ENCODE results near the gene HDDC3. TPM values are rescaled to one million over a fixed set of nuclear protein-coding genes. Genes with fewer than 3 reads are reported as not detected.

HDDC3 gene
- total and polyA plus RNA-seq, 9 of the 15 experiments (the other 6 are each of a cell fraction or from before 2014, with no cell fraction given) = 14.9 to 55.8 (median 36.9) TPM

DNA sequence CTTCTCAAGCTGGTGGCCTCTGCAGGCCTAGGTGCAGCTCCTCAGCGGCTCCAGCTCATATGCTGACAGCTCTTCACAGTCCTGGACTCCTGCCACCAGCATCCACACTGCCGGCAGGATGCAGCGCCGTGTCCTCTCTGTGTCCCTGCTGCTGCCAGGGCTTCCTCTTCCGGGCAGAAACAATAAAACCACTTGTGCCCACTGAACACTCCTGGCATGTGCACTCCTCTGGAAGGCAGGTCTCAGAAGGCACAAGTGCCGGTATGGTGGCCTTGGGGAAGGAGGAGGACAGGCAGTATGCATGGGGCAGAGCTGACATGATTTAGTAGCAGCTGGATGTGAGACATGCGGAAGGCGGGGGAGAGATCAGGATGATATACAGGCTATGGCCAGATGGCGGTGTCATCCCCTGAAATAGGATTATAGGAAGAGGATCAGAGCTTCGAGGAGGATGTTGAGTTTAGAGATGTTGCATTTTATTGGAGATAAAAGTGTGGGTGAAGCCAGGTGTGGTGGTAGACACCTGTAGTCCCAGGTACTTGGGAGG is 36.7 kb downstream of the HDDC3 start (continued):
- TF ChIP-seq CREB3 (tag; conservative IDR thresholded peaks at IDR 0.05; ENCODE audit: low read depth) (no peak), STAT5B (CRISPR knock-in tag; IDR thresholded peaks at IDR 0.05) (no peak), NKRF (IDR thresholded peaks at IDR 0.05; ENCODE audit: borderline replicate concordance) (no peak), FOXP1 (CRISPR knock-in tag; IDR thresholded peaks at IDR 0.05) (no peak), CBX1 (IDR thresholded peaks at IDR 0.05; ENCODE audit: low read depth) (no peak), NR2C2 (CRISPR knock-in tag; IDR thresholded peaks at IDR 0.05) (no peak), NR2C2 (tag; IDR thresholded peaks at IDR 0.05) (no peak), CREB3L1 (IDR thresholded peaks at IDR 0.05; ENCODE audit: borderline replicate concordance, low read depth) (no peak), SLC30A9 (CRISPR knock-in tag; IDR thresholded peaks at IDR 0.05) (no peak), POU5F1 (IDR thresholded peaks at IDR 0.05; ENCODE audit: borderline replicate concordance, low read depth, low read length, partially characterized antibody) (no peak), HDAC8 (tag; IDR thresholded peaks at IDR 0.05) (no peak; the same call in 1 of the 2 replicates), EZH2 (IDR thresholded peaks at IDR 0.05; ENCODE audit: borderline replicate concordance, low read depth, low read length) (no peak), HNRNPL (IDR thresholded peaks at IDR 0.05; ENCODE audit: low read depth, low read length) (no peak), HNRNPH1 (optimal IDR thresholded peaks at IDR 0.05; ENCODE audit: low read depth, low read length) (no peak), ZNF184 (CRISPR knock-in tag; IDR thresholded peaks at IDR 0.05) (no peak), FOXA3 (CRISPR knock-in tag; conservative IDR thresholded peaks at IDR 0.05 in 1 of 2, IDR thresholded peaks at IDR 0.05 in 1 of 2) (no peak)
- TF ChIP-seq, protein P1, sequence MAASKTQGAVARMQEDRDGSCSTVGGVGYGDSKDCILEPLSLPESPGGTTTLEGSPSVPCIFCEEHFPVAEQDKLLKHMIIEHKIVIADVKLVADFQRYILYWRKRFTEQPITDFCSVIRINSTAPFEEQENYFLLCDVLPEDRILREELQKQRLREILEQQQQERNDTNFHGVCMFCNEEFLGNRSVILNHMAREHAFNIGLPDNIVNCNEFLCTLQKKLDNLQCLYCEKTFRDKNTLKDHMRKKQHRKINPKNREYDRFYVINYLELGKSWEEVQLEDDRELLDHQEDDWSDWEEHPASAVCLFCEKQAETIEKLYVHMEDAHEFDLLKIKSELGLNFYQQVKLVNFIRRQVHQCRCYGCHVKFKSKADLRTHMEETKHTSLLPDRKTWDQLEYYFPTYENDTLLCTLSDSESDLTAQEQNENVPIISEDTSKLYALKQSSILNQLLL (CRISPR knock-in tag; IDR thresholded peaks at IDR 0.05; ENCODE audit: borderline replicate concordance) = no peak
- TF ChIP-seq, protein P2, sequence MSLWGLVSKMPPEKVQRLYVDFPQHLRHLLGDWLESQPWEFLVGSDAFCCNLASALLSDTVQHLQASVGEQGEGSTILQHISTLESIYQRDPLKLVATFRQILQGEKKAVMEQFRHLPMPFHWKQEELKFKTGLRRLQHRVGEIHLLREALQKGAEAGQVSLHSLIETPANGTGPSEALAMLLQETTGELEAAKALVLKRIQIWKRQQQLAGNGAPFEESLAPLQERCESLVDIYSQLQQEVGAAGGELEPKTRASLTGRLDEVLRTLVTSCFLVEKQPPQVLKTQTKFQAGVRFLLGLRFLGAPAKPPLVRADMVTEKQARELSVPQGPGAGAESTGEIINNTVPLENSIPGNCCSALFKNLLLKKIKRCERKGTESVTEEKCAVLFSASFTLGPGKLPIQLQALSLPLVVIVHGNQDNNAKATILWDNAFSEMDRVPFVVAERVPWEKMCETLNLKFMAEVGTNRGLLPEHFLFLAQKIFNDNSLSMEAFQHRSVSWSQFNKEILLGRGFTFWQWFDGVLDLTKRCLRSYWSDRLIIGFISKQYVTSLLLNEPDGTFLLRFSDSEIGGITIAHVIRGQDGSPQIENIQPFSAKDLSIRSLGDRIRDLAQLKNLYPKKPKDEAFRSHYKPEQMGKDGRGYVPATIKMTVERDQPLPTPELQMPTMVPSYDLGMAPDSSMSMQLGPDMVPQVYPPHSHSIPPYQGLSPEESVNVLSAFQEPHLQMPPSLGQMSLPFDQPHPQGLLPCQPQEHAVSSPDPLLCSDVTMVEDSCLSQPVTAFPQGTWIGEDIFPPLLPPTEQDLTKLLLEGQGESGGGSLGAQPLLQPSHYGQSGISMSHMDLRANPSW (CRISPR knock-in tag; IDR thresholded peaks at IDR 0.05) = no peak
- TF ChIP-seq, protein P3, sequence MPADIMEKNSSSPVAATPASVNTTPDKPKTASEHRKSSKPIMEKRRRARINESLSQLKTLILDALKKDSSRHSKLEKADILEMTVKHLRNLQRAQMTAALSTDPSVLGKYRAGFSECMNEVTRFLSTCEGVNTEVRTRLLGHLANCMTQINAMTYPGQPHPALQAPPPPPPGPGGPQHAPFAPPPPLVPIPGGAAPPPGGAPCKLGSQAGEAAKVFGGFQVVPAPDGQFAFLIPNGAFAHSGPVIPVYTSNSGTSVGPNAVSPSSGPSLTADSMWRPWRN (IDR thresholded peaks at IDR 0.05; ENCODE audit: low read depth) = no peak
